ENCODE results near the gene R3HDM1.
"Not testable (repeated sequence)": the region's sequence is repeated elsewhere in the genome, so short reads cannot be mapped to it uniquely, and the experiment has no call there.

The R3HDM1 gene

GRCh38 chr2:135647836-135648579 is 116.7 kb downstream of the R3HDM1 start:
- DNase-seq = no peak

- DNase-seq = no peak
These were observed 119.4 kb downstream of the R3HDM1 start for GRCh38 chr2:135650721-135651120.

- DNase-seq = no peak
These were observed 120.4 kb downstream of the R3HDM1 start for GRCh38 chr2:135651717-135652116.

GRCh38 chr2:135654239-135654638 is 123.0 kb downstream of the R3HDM1 start:
- DNase-seq = not testable (repeated sequence)

- DNase-seq = peak; percentile 24
These were observed 126.7 kb downstream of the R3HDM1 start for GRCh38 chr2:135657806-135658582.

GRCh38 chr2:135662088-135662487 is 130.8 kb downstream of the R3HDM1 start:
- DNase-seq = no peak

GRCh38 chr2:135663148-135663700 is 131.9 kb downstream of the R3HDM1 start:
- DNase-seq = no peak

- DNase-seq = no peak
These were observed 133.4 kb downstream of the R3HDM1 start for GRCh38 chr2:135664623-135665068.

GRCh38 chr2:135667045-135667444 is 135.8 kb downstream of the R3HDM1 start:
- no peak for DNase-seq

- no peak for DNase-seq
These were observed 143.2 kb downstream of the R3HDM1 start for GRCh38 chr2:135674453-135674852.

- no peak for DNase-seq
These were observed 144.7 kb downstream of the R3HDM1 start for GRCh38 chr2:135676031-135676430.

- DNase-seq = no peak
These were observed 147.8 kb downstream of the R3HDM1 start for GRCh38 chr2:135679125-135679524.

- no peak for DNase-seq
These were observed 154.1 kb downstream of the R3HDM1 start for GRCh38 chr2:135685361-135685760.

GRCh38 chr2:135688978-135689377 is 157.7 kb downstream of the R3HDM1 start:
- DNase-seq = no peak

- DNase-seq = no peak
These were observed 158.4 kb downstream of the R3HDM1 start for GRCh38 chr2:135689679-135690078.

- no peak for DNase-seq
These were observed 163.4 kb downstream of the R3HDM1 start for GRCh38 chr2:135694711-135695110.

GRCh38 chr2:135698838-135699237 is 167.6 kb downstream of the R3HDM1 start:
- DNase-seq = no peak

- DNase-seq = no peak
These were observed 170.2 kb downstream of the R3HDM1 start for GRCh38 chr2:135701442-135701841.

GRCh38 chr2:135703300-135703699 is 172.0 kb downstream of the R3HDM1 start:
- no peak for DNase-seq

GRCh38 chr2:135704075-135704474 is 172.8 kb downstream of the R3HDM1 start:
- DNase-seq = not testable (repeated sequence)

GRCh38 chr2:135708159-135708558 is 176.9 kb downstream of the R3HDM1 start:
- no peak for DNase-seq

GRCh38 chr2:135709992-135710391 is 178.7 kb downstream of the R3HDM1 start:
- peak; percentile 61 for DNase-seq

- not testable (repeated sequence) for DNase-seq
These were observed 183.8 kb downstream of the R3HDM1 start for GRCh38 chr2:135715086-135715485.

Data from activated CD4-positive, alpha-beta T cell treated with anti-CD3 and anti-CD28 coated beads for 1 hour (primary cell).